GM21529 (cell line): Measurements from ENCODE around the gene CAMK4.
A peak's percentile ranks its signal among the peaks of the same experiment; 100 is the strongest.
"Not testable (repeated sequence)": the region's sequence is repeated elsewhere in the genome, so short reads cannot be mapped to it uniquely, and the experiment has no call there.

Experiments
- ATAC-seq: cut with Tn5 transposase; IDR thresholded peaks from one replicate; pipeline ENCODE4 v1.9.1; 2021; ENCODE audit not compliant: unreplicated experiment

The CAMK4 gene

DNA sequence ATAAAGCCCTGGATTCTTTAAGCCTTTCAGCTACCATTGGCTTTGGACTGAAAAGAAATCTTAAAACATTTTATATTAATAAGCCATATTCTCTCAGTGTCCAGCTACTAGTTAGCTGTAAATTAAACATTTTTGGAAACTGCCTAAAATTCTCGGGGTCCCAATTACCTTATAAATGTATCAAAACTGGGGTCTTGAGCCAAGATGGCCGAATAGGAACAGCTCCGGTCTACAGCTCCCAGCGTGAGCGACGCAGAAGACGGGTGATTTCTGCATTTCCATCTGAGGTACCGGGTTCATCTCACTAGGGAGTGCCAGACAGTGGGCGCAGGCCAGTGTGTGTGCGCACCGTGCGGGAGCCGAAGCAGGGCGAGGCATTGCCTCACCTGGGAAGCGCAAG is 77.9 kb downstream of the CAMK4 start:
- ATAC-seq = not testable (repeated sequence)

GRCh38 chr5:111308951-111309350 is 84.8 kb downstream of the CAMK4 start:
- ATAC-seq = no peak

GRCh38 chr5:111309384-111309783 is 85.2 kb downstream of the CAMK4 start:
- ATAC-seq = no peak

DNA sequence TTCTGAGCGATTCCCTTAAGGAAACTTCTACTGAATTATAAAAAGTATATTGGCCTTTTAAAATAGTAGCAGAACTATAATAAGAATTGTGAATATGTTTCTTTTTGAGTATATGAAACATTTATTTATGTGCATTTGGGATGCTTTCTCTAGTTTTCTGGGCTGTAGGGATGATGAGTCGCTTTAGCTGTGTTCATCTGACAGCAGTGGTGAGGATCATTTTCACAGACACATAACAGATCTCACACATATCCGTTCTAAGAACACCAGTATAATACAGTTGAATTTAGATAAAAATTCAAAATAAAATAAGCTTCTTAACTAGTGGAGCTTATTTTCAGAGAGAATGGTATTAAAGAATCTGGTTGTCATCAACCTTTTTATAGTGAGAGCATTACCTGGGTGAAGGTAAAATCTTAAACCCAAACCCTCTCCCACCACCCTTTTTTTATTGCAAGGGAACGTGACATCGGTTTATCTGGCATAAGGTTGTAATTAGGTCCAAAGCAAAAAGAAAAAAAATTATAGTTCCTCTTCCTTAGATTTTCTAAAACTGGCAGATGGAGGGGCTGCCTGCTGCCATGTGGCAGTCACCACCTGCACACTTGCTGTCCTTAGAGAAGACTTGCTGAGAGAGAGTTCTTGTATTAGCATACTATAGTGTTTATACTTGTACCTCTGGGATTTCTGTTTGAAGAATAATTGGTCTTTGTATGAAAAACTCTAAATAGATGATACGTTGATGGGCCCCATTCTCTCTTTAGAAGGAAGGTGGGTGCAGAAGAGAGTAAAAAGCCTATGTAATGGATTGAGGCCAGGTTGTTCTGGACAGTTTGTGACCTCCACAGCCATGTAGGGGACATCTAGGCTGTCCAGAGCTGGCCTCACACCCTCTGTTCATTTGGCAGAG is 86.8 kb downstream of the CAMK4 start:
- no peak for ATAC-seq

DNA sequence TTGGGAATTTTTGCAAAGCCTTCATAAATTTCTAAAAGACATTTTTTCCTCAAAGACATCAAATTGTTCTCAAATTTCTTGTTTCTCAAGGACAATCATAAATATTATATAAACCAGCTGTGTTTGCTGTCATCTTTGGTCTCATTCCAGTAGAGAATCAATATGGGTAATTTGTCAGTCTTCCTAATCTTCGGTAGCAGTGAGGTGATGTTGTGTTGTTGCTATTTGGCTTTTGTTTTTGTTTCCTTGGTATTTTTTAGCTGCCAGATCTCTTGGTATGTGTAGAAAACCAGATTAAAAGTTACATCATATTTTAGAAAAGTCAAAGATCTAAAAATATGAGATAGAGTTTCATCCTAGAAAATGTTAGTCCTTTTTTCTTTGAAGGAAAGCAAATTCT is 87.5 kb downstream of the CAMK4 start:
- ATAC-seq = no peak

- ATAC-seq = peak; percentile 68
Measured at GRCh38 chr5:111313017-111313724, 89.0 kb downstream of the CAMK4 start.

DNA sequence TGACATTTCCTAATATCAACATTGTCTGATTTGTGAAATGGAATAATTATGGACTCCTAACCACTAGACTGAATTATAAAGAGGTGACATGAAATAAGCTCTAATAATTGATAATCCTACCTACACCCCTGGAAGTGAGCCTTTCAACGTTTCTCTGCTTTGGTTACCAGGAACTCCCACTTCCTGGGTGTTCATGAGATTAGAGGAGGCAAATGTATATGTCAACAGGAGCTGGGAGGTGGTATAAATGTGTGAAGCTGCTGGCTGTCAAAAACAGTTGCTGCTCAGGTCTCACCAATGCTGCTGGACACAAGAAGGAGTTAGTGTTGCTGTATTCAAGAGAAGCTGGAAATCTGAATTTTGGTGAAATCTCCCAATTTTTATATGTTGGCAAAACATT is 96.8 kb downstream of the CAMK4 start:
- no peak for ATAC-seq

DNA sequence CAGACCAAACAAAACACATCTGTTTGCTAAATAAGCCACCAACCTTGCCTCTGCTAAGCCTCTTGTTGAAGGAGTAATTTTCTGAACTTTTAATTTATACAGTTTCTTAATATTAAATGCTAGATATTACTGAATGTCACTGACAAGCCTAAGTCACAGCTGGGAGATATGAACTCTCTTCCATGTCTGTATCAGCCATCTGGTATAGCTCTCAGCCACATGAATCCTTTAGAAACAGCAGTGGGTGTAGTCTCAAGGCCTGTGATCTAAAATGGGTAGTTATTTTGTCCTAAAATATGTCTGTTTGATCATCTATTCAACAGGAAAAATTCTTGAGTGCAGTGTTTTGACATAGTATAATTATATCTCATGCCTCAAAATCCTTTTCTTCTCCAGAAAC is 97.2 kb downstream of the CAMK4 start:
- ATAC-seq = no peak

GRCh38 chr5:111326551-111326950 is 102.4 kb downstream of the CAMK4 start:
- no peak for ATAC-seq

DNA sequence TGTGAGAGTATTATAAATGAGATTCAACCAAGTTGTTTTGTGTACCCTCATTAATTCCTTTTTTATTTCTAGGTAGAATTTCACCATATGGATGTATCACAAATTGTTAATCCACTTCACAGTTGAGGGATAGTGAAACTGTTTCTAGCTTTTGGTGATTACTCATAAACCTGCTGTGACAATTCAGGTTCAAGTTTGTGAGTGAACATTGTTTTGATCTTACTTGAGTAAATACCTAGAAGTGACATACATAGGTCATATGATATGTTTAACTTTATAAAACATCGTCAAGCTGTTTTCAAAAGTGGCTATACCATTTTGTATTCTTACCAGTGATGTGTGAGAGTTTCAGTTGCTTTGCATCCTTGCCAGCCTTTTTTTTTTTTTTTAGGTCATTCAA is 112.9 kb downstream of the CAMK4 start:
- ATAC-seq = peak; percentile 52

DNA sequence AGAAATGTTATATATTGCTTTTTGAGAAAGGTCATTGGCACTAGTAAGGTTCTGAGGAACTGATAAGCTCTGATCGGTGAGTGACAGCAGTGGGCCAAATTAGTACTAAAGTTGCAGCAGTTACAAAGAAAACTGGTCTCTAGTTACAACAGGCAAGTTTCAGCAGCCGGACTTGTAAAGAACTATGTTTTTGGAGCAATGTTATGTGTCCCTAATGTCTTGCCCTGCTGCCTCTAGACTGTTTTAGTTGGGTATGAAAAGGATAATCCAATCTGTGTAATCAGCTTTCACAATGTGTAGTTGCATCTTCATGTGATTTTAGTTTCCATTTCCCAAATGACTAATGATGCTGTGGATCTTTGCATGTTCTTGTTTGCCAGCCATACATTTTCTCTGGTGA is 113.5 kb downstream of the CAMK4 start:
- peak; percentile 69 for ATAC-seq

- ATAC-seq = no peak
Measured at GRCh38 chr5:111345731-111346130, 121.5 kb downstream of the CAMK4 start.

- ATAC-seq = no peak
Measured at GRCh38 chr5:111347021-111347420, 122.8 kb downstream of the CAMK4 start.

DNA sequence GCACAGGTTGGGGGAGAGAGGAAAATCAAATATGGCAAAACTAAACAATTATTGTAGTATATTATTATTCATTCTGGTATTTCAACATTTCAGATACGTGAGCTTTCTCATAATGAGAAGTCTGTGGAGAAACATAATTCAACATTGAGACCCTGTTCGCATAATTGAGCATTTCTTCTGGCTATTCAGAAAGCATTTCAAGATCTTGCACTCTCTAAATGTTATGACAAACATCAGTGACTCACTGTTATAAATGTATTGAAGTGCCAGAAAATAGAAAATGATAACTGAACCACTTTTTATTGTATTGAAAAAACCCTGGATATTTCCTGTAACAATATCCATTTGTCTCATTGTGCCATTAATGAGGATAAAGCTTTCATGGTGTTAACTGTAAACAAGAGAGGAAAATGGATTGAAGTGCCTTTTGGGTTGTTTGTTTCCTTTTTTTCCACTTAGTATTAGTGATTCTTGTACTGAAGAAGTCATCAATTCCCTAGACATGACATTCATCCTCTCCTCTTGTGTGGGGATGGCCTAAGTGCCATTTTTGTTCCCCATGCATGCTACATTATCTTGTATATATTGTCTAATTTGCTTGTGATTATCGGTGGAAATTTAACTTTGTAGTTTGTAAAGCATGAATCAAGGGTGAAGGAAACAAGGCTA is 124.6 kb downstream of the CAMK4 start:
- ATAC-seq = no peak

DNA sequence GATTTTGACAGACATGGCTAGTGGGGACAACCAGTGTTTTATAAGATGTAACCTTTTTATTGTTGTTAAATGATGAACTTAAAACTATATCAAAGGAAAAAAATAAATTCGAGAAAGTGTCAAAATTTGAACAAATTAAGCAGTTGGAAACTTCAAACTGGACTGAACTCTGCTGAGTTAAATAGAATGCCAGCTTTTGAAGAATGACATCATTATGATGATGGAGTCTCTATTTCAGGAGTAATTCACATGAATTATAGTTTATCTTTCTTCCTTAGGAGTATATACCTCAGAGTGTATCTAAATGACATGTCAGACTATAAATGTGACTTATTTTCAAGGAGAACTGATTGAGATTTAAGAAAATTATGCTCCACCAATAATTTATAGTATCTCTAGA is 125.2 kb downstream of the CAMK4 start:
- ATAC-seq = no peak

DNA sequence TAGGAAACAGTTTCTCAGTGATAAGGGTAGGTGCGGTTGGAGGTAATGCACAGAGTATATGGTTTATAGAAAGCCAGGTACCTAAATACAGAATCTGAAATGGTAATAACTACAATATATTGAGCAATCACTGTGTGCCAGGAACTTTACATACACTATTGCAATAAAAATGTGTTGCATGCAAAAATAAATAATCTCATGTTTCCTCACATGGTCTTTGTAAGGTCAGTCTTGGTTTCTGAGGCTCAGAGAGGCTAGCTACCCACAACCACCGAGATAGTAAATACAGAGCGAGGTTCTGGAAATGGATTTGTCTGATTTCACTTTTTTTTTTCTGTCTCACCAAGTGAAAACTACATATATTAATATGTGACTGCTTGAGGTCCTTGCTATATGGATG is 128.9 kb downstream of the CAMK4 start:
- no peak for ATAC-seq

DNA sequence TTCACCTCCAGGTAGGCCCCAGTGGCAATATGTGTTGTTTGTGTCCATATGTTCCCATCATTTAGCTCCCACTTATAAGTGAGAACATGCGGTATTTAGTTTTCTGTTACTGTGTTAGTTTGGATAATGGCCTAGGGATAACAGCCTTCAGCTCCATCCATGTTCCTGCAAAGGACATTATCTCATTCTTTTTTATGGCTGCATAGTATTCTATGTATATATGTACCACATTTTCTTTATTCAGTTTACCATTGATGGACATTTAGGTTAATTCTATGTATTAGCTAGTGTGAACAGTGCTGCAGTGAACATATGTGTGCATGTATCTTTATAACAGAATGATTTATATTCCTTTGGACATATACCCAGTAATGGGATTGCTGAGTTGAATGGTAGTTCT is 134.5 kb downstream of the CAMK4 start:
- not testable (repeated sequence) for ATAC-seq

DNA sequence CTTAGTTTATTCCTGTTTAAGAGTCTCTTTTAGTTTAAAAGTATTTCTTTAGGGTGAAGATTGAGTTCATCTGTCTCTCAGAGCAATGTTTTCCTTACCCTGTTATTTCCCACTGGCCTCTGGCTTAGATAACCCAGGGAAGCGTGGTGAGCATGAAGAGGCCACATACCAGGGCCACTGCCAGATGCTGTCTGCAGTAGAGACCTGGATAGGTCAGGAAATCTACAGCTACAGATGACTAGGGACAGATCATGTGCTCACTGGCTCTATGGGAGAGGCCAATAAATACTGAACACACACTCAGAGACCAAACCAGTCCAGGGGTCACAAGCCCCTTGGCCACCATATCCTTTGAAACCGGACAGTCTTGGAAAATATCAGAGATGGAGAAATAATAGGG is 136.0 kb downstream of the CAMK4 start:
- no peak for ATAC-seq

- ATAC-seq = no peak
Measured at GRCh38 chr5:111364992-111365391, 140.8 kb downstream of the CAMK4 start.

- ATAC-seq = no peak
Measured at GRCh38 chr5:111366388-111366787, 142.2 kb downstream of the CAMK4 start.

DNA sequence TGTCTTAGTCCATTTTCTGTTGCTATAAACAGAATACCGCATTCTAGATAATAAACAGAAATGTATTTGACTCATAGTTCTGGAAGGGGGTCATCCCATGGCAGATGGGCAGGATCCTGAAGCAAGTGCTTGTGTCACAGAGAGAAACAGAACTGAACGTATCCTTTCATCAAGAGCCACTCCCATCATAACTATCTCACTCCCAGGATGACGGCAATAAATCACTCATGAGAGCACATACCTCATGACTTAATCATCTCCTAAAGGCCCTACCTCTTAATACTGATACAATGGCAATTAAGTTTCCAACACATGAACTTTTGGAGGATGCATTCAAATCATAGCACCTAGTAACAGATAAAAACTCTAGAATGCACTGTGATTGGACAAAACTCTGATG is 142.9 kb downstream of the CAMK4 start:
- no peak for ATAC-seq

DNA sequence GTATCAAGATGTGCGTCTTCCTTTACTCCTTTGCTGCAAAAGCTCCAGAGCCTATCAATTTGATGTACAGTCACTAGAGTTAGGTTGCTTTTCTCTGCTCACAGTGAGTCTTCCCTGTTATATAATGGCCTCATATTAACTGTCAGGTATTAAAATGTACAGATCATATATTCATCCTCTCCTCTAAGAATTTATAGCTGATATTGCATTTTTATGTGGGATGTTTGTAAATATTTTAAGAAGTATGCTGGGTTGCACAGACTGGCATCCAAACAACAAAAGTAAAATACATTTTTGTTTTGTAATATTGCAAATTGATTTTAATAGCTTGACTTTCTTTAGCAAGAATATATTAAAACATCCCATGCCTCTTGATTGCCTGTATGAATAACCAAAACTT is 148.6 kb downstream of the CAMK4 start:
- no peak for ATAC-seq
